Activated CD8-positive, alpha-beta memory T cell treated with anti-CD3 and anti-CD28 coated beads for 24 hours (primary cell): ENCODE results near the gene SIVA1.

Experiments
- DNase-seq: peaks from one replicate; pipeline ENCODE4 v3.0.0-alpha.2; 2020

The SIVA1 gene

GRCh38 chr14:104785708-104786080 is 32.7 kb downstream of the SIVA1 start:
- DNase-seq, result no peak

- DNase-seq, result no peak
Measured at GRCh38 chr14:104786091-104786586, 33.2 kb downstream of the SIVA1 start.

GRCh38 chr14:104786726-104787675 is 34.1 kb downstream of the SIVA1 start:
- DNase-seq, result no peak

GRCh38 chr14:104787736-104788135 is 34.8 kb downstream of the SIVA1 start:
- DNase-seq, result no peak

- no peak for DNase-seq
Measured at GRCh38 chr14:104788161-104788818, 35.3 kb downstream of the SIVA1 start.

GRCh38 chr14:104788873-104789663 is 36.1 kb downstream of the SIVA1 start:
- DNase-seq, result no peak

GRCh38 chr14:104789752-104790743 is 37.1 kb downstream of the SIVA1 start:
- DNase-seq, result no peak

GRCh38 chr14:104791425-104791824 is 38.5 kb downstream of the SIVA1 start:
- no peak for DNase-seq

- no peak for DNase-seq
Measured at GRCh38 chr14:104792101-104792884, 39.3 kb downstream of the SIVA1 start.

GRCh38 chr14:104792945-104793702 is 40.2 kb downstream of the SIVA1 start:
- DNase-seq, result no peak

GRCh38 chr14:104793703-104793959 is 40.7 kb downstream of the SIVA1 start:
- DNase-seq, result no peak

- peak; percentile 81 for DNase-seq
Measured at GRCh38 chr14:104794099-104794498, 41.2 kb downstream of the SIVA1 start.

- DNase-seq, result no peak
Measured at GRCh38 chr14:104794631-104794992, 41.7 kb downstream of the SIVA1 start.

- DNase-seq, result peak; percentile 72
Measured at GRCh38 chr14:104794993-104795780, 42.2 kb downstream of the SIVA1 start, which contains the start of gene AKT1. Gene AKT1 (minus strand): TSS chr14:104795748. CDS start chr14:104792643, 3,105 bp downstream.

- peak; percentile 79 for DNase-seq
Measured at GRCh38 chr14:104795781-104796686, 43.1 kb downstream of the SIVA1 start.

GRCh38 chr14:104796687-104797081 is 43.7 kb downstream of the SIVA1 start:
- no peak for DNase-seq

GRCh38 chr14:104797115-104798044 is 44.4 kb downstream of the SIVA1 start:
- no peak for DNase-seq
